ENCODE measurements around the gene TMEM60. TPM values are rescaled to one million over a fixed set of nuclear protein-coding genes. Genes with fewer than 3 reads are reported as not detected.

The TMEM60 gene
- total and polyA plus RNA-seq, 2 of the 8 experiments (the other 6 are each of a cell fraction or from before 2014, with no cell fraction given), result 22.1 to 29.2 TPM

GRCh38 chr7:77747178-77747577 lies 51.1 kb downstream of the TMEM60 start:
- FAIRE-seq, result no peak
- H3K36me3 ChIP-seq (ENCODE audit: control insufficient read depth in 2 of 4, insufficient read depth in 4 of 4, low read length in 3 of 4), result peaks cover 0 to 4% (median under 1%) of the 10 kb centered on the region in 4 experiments; a peak in 2 of 8 replicates
- H3K4me3 ChIP-seq (ENCODE audit: extremely low read depth in 1 of 4, insufficient read depth in 2 of 4, low read depth in 3 of 4, low read length in 4 of 4), result no peak overlapping the region
- H3K9me3 ChIP-seq (ENCODE audit: insufficient read depth in 2 of 2, low read depth in 1 of 2, low read length in 1 of 2), result no peaks in the 10 kb centered on the region
- H2AK5ac ChIP-seq (ENCODE audit: low read depth, low read length), result no peak overlapping the region
- H3K14ac ChIP-seq (ENCODE audit: insufficient read length), result no peak overlapping the region
- H2BK5ac ChIP-seq (ENCODE audit: low read depth, low read length), result no peak overlapping the region
- no peak overlapping the region for H3K4ac ChIP-seq (replicated peaks; ENCODE audit: insufficient read length, low read depth, low read length)
- ChIA-PET CTCF (ENCODE audit: partially characterized antibody) (interaction anchor here (0.6 to 2.5 kb wide), 5 partner anchors 10 to 273 kb away, joined by 3 to 11 read pairs (median 6); no protein-coding TSS in a partner anchor), POLR2A (ENCODE audit: partially characterized antibody) (interaction anchor here (1.1 kb wide), 1 partner anchor 10 kb away, joined by 5 read pairs; no protein-coding TSS in a partner anchor)
- DNase-seq (ENCODE audit: low read depth in 1 of 2, low spot score in 2 of 2), result no peak
- no peak overlapping the region for H2BK15ac ChIP-seq (ENCODE audit: low read length)
- no peak overlapping the region for H3K18ac ChIP-seq (ENCODE audit: extremely low read depth, low read length)
- no peak overlapping the region for H3K4me2 ChIP-seq (ENCODE audit: insufficient read depth in 1 of 2, low read depth in 2 of 2, low read length in 2 of 2)
- H3K79me2 ChIP-seq (ENCODE audit: control insufficient read depth in 1 of 2, insufficient read depth in 2 of 2, low read length in 2 of 2), result peaks cover 0 to 5% of the 10 kb centered on the region in 2 experiments; a peak in 1 of 4 replicates
- H3K23me2 ChIP-seq (ENCODE audit: low read depth, low read length), result no peaks in the 10 kb centered on the region
- H2BK20ac ChIP-seq (ENCODE audit: low read length), result no peak overlapping the region
- peaks cover 0 to 2% of the 10 kb centered on the region in 2 experiments for H4K20me1 ChIP-seq (replicated peaks in 1 of 2; ENCODE audit: control insufficient read depth in 1 of 2, insufficient read depth in 2 of 2, low read length in 2 of 2)
- H3K9ac ChIP-seq (replicated peaks in 1 of 4; ENCODE audit: extremely low read depth in 1 of 4, low read depth in 3 of 4, low read length in 3 of 4), result no peak overlapping the region
- H4K5ac ChIP-seq (ENCODE audit: insufficient read length, low read depth, low read length), result no peak overlapping the region
- no peak overlapping the region for H2BK12ac ChIP-seq (ENCODE audit: low read depth, low read length)
- no peak overlapping the region for H3K23ac ChIP-seq (ENCODE audit: insufficient read length)
- H4K91ac ChIP-seq (replicated peaks; ENCODE audit: insufficient read length, low read length), result no peak overlapping the region
- no peaks in the 10 kb centered on the region for H3K27me3 ChIP-seq (replicated peaks in 1 of 4; ENCODE audit: control insufficient read depth in 3 of 4, extremely low read depth in 1 of 4, insufficient read depth in 3 of 4, low read length in 3 of 4)
- no peak overlapping the region for H2BK120ac ChIP-seq (replicated peaks; ENCODE audit: low read depth, low read length)
- no peaks in the 10 kb centered on the region; the same call in 1 of the 2 replicates for H3K79me1 ChIP-seq (ENCODE audit: low read depth, low read length)
- no peak overlapping the region for H4K8ac ChIP-seq (ENCODE audit: extremely low read depth, insufficient read depth, low read length)
- no peaks in the 10 kb centered on the region for H3K4me1 ChIP-seq (replicated peaks in 1 of 4; ENCODE audit: control insufficient read depth in 3 of 4, insufficient read depth in 4 of 4, low read length in 3 of 4)
- H2AFZ ChIP-seq (ENCODE audit: low read length), result no peak overlapping the region
- no peak overlapping the region for H3K56ac ChIP-seq (replicated peaks; ENCODE audit: insufficient read length, low read depth, low read length)
- no peak overlapping the region for H3K27ac ChIP-seq (ENCODE audit: low read depth, low read length)
- WGBS, 2 experiments (ENCODE audit: extremely low coverage in 1 of 2, insufficient coverage in 1 of 2, insufficient read length in 1 of 2, insufficient replicate concordance in 2 of 2, low coverage in 1 of 2, low lambda C conversion rate in 2 of 2, missing lambda C conversion rate in 1 of 2), result 90% methylated on average over 2 of the region's 2 CpGs; no CpG with 5 or more reads in 1 of the 2 experiments
